ENCODE measurements around the gene NFATC1.

Gene NFATC1

GRCh38 chr18:79446931-79447330 lies 51.2 kb downstream of the NFATC1 start:
- no peak for ATAC-seq
- TF ChIP-seq CREB5 (CRISPR knock-in tag; IDR thresholded peaks at IDR 0.05; ENCODE audit: low read depth) (no peak), PATZ1 (CRISPR knock-in tag; IDR thresholded peaks at IDR 0.05; ENCODE audit: borderline replicate concordance) (no peak), TSHZ2 (CRISPR knock-in tag; IDR thresholded peaks at IDR 0.05) (no peak), ESRRG (CRISPR knock-in tag; IDR thresholded peaks at IDR 0.05) (no peak), ZNF8 (CRISPR knock-in tag; IDR thresholded peaks at IDR 0.05) (no peak), CSRNP3 (CRISPR knock-in tag; IDR thresholded peaks at IDR 0.05) (no peak), ZNF70 (CRISPR knock-in tag; IDR thresholded peaks at IDR 0.05) (no peak), OSR1 (CRISPR knock-in tag; IDR thresholded peaks at IDR 0.05) (no peak), GLIS3 (CRISPR knock-in tag; IDR thresholded peaks at IDR 0.05) (no peak)

- ATAC-seq: no peak
- TF ChIP-seq ZNF70 (CRISPR knock-in tag; IDR thresholded peaks at IDR 0.05): no peak
- TF ChIP-seq CSRNP3 (CRISPR knock-in tag; IDR thresholded peaks at IDR 0.05): no peak
- no peak for TF ChIP-seq PATZ1 (CRISPR knock-in tag; IDR thresholded peaks at IDR 0.05; ENCODE audit: borderline replicate concordance)
- TF ChIP-seq CSDC2 (CRISPR knock-in tag; IDR thresholded peaks at IDR 0.05): no peak
- no peak for TF ChIP-seq TCF4 (CRISPR knock-in tag; IDR thresholded peaks at IDR 0.05; ENCODE audit: borderline replicate concordance)
- no peak for TF ChIP-seq PPARA (CRISPR knock-in tag; IDR thresholded peaks at IDR 0.05; ENCODE audit: borderline replicate concordance)
- TF ChIP-seq ZNF565 (CRISPR knock-in tag; conservative IDR thresholded peaks at IDR 0.05; ENCODE audit: low read depth): no peak
- TF ChIP-seq ZFP3 (CRISPR knock-in tag; IDR thresholded peaks at IDR 0.05): no peak
- no peak for TF ChIP-seq ZFP30 (CRISPR knock-in tag; IDR thresholded peaks at IDR 0.05)
- TF ChIP-seq BACH2 (CRISPR knock-in tag; IDR thresholded peaks at IDR 0.05; ENCODE audit: borderline replicate concordance): no peak
- TF ChIP-seq ISL1 (CRISPR knock-in tag; IDR thresholded peaks at IDR 0.05): no peak
- no peak for TF ChIP-seq TSHZ2 (CRISPR knock-in tag; IDR thresholded peaks at IDR 0.05)
- no peak for TF ChIP-seq OSR1 (CRISPR knock-in tag; IDR thresholded peaks at IDR 0.05)
- no peak for TF ChIP-seq ZNF8 (CRISPR knock-in tag; IDR thresholded peaks at IDR 0.05)
Measured at GRCh38 chr18:79447703-79448367, 52.1 kb downstream of the NFATC1 start.
